NCI-H1694 treated with DMSO at 0.1 percent for 48 hours (cell line): Measurements from ENCODE around the gene PCBP4.

Experiments
- DNase-seq: peaks from one replicate; lab custom pipeline; 2025; lab: John Stamatoyannopoulos, UW

Gene PCBP4

DNA sequence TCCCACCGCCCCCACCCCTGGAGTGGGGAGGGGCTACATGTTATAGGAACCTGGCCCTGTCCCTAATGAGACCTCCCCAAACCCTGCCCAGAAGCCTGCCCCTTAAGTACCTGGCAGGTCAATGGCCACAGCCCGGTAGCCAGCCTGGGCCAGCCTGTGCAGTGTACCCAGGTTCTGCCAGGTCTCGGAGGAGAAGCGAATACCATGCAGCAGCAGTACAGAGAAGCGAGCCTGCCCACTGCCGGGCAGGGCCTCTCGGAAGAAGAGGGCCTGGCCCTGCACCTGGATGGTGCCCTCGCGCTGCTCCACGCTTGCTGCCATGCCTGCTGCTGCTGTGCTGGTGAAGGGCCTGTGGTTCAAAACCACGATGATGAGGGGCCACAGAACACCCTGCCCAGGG, 4.1 kb upstream of the PCBP4 start:
- DNase-seq = no peak

DNA sequence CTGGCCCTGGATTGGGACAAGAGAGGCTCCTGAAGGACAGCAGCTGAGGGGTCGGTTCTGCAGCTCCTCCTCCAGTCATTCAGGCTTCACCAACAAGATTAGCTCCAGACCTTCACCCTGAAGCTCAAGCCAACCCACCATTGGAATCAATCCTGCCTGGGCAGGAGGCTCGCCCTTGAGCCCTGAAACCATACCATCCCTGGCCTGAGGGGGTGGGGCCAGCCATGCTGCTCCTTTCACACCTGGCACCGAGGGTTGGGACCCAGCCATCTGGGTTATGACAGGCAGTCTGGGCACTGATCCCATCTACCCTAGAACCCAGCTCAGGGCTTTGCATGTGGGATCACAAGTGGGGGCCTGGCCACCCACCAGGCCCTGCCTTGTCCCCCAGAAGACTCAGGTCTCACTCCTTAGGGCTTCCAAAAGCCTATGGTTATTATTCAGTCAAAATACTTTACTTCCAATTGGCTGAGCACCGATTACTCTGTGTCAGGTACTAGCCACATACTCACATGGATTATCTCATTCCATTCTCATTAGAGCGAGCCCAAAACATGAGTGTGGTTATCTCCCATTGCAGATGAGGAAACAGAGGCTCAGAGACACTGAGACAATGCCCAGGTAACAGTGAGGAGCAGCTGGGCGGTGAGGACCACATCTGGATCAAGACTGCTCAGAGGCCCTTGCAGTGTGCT, 3.5 kb upstream of the PCBP4 start:
- DNase-seq = no peak

DNA sequence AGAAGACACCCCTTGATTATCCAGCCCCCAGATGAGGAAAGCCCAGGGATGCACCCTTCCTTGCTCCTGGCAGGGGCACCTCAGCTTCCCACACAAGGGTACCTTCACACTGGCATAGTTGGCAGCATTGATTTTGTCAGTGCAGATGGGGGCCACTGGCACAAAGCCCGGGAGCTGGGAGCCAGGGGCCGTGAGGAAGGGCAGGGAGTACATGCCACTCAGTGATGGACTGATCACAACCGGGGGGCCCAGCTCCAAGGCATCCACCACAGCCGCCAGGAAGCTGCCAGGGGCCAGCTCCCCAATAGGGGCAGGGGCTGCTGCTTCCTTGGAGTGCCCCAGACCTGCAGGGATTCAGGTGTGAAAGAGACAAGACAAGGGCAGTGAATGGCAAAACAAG, 2.6 kb upstream of the PCBP4 start:
- DNase-seq = no peak

DNA sequence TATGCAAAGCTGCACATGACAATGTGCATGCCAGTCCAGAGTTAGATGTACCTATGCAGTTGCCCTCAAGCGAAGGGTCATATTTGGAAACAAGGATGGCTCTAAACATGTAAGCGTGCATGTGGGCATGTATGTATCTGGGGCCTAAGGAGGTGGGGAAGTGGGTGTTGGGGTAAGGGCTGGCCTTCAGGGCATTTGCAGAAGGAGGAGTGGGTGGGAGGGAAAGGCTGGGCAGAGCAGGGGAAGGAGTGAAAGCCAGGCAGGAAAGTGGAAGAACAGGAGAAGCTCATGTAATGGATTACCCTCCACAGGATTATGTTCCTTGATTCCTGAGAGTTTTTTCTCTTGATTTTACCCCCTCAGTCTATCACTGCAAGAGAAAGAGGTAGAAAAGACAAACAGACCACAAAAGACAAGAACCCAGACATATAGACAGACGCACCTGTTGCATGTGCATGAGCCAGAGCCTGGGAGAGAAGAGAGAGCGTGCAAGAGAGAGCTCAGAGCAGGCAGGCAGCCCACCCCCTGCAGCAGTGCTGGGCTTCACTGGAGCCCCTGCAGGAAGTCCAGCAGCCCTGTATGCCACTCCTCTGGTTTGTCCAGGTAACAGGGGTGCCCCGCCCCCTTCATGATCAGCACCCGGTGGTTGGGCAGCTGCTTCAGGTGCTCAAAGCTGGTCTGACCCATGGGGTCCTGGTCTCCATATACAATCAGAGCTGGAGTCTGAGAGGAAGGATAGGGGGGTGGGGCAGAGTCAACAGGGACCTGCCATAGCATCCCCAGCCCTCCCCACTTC, 1.8 kb upstream of the PCBP4 start:
- no peak for DNase-seq

DNA sequence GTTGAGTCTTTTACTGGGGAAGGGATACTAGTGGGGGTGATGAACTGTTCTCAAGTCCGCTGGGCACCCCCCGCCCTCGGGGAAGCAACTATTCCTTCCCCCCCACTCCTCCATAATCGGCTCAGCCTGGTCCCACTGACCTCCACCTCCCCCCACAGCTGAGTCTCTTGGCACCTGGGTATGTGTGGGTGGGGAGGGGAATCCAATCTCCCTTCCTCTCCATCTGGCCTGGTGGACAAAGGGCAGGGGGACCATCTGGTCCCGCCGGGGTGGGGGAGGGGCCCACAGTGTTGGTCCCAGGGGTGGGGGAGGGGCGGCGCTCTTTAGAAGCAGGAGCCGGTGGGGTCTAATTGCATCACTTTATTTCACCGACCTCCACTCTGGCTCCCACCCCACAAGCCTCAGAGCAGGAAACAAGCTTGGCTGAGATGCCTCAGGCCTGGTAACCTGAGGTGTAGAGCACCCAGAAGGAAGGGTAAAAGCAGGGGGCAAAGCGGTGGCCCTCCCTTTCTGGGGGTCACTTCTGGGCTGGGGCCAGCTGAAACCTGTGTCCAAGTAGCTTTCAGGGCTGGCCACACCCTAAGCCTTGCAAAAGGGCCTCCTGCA, 1.0 kb upstream of the PCBP4 start:
- no peak for DNase-seq

DNA sequence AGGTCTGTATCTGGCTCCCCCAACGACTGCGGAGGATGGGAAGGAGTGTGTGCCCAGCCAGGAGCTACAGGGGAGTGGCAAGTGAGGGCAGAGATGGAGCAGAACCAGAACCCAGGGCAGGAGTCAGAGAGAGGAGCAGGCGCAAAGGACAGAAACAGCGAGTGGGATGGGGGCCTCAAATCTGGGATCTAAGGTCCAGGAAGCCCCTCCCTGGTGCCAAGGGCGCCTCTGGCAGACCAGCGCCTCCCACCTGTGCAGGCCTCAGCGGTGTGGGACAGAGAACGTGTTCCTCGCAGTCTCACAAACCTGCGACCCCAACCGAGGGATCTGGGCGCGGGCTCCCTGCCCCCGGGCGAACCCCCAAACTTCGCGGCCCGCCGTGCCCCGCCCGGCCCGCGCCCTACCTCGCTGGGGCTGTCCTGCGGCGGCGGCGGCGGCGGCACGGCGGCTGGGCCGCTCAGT, 301 bp downstream of the PCBP4 start:
- DNase-seq = no peak

DNA sequence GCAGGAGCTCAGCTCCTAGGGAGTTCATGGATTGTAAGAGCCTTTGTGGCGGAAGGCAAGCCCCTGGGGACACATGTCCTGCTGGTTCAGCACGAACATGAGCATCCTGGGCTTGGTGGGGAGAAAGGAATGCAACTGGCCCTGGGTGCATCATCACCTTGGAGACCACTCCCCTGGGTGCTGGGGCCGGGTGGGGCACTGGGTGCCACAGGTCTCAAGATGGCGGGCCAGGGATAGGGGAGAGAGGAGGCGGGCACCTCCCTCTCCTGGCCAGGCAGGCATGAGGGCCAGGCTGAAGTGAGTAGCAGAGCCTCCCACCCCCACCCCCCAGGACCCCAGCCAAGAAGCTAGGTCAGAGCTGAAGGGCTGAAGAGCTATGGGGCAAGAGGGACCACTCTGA, 768 bp downstream of the PCBP4 start:
- no peak for DNase-seq

DNA sequence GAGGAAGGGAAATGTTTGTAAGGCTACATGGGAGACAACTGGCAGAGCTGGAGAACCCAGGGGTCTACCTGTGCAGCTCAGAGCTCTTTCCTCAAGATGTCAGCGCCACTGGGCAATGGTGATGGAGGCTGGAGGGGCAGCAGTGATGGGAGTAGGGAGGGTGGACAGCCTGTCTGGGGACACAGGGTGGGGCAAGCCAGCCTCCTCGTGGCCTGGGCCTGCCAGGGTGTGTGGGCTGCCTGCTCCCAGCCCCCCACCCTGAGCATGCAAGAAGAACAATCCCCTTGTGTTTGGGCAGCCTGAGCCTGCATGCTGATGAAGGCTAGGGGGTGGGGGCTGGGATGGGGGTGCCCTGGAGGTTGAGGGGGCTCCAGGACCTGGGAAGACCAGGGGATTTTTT, 1.2 kb downstream of the PCBP4 start:
- no peak for DNase-seq

DNA sequence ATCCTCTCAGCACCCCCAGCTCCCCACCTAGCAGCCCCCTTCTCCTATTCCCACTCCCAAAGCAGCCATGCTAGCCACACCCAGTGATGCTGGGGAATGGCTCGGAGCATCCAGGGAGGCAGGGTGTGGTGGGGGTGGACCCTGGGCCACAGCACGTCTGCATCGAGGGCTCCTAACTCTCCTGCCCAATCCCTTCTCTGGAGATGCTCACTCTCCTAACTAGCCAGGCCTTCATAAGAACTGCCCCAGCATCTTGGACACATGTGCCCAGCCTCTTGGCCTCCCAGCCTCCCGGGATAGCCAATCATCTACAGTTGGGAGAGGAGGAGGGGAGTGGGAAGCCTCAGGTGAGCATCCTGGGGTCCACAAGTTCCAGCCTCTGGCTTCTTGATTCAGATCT, 2.7 kb downstream of the PCBP4 start:
- DNase-seq = no peak

DNA sequence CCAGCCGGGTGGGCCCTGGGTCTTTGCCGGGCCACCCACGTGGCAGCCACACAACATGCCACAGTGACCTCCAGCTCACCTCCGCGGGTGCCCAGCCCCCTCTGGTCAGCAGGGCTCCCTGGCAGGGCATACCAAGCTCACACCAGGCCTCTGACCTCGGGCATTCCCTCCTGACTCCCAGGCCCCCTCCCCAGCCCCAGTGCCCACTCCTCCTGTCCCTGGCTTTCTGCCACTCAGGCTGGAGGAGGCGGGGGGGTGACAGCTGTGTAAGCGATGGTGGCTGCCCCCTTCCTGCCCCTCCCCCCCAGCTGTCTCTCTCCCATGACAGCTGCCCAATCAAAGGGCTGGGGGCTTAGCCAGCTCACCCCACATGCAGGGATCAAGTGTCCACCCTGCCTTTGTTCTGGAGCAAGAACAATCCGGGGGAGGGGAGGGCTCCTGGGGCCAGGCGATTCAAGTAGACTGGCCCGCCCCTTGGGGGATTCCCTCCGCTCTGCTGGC, 3.3 kb downstream of the PCBP4 start:
- DNase-seq = no peak

DNA sequence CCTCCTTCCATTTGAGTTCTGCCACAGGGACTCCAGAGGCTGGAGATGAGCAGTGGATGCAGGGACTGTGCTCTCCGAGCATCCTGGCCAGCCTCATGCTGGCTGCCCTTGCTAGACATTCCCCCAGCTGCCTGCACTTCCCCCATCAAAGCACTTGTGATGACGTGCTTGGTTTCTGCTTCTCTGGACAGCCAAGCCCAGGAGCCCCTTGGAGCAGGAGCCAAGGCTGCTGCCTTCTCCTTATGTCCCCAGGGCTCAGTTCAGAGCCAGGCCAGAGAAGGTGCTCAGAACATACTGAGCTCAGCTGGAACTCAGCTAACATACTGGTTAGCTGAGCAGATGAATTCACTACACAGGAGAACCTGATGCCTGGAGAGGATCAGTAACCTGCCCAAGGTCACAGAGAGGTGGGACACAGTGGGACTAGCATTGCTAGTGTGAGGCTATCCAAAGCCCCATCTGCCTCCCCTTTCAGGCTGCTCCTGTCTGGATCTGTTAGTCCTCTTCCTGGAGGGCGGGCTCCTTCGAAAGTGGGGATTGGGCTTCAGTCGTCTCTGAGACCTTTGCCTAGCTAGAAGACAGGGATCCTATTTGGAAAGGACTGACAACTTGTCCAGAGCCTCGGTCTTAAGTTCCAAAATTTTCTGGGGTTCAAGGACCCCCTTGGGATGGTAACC, 4.3 kb downstream of the PCBP4 start:
- DNase-seq = no peak

DNA sequence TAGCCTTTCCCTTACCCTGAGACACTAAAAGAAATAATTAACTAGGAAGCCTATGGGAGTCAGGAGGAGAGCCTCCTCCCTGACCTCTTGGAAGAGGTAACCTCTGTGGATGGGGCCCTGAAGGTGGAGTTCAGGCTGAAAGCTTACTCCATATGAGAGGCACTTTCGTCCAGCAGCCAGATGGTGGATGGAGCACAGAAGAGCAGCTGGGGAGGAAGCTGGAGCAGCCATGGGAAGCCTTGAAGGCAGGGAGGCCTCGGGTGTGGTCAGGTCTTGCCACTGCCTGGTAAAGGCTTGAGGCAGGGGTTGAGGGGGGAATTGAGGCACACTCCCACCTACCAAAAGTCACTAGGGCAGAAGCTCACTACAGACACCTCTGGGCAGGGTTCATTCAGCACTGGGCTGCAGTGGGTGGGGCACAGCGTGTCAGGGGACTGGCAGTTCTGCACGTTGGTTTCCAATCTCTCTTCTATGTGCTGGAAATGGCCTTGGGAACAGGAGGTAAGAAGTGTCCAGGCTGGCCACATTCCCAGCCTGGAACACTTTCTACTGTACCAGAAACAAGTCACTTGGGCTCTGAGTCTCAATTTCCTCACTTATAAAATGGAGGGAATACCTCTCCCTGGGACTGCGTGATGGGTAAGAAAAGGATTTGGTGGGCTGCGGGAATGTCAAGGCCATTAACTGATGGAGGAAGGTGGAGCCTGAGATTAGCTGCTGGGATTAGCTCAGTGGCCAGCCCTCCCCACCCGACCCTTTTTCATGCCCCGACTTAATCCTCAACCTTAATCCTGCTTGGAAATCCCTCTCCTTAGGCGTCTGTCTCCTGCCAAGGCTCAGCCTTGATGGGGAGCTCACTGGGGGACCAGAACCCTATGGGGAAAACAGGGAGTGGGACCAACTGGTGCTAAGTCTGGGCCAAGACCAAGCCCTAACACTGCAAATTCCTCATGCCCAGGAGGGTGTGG, 5.4 kb downstream of the PCBP4 start:
- no peak for DNase-seq

DNA sequence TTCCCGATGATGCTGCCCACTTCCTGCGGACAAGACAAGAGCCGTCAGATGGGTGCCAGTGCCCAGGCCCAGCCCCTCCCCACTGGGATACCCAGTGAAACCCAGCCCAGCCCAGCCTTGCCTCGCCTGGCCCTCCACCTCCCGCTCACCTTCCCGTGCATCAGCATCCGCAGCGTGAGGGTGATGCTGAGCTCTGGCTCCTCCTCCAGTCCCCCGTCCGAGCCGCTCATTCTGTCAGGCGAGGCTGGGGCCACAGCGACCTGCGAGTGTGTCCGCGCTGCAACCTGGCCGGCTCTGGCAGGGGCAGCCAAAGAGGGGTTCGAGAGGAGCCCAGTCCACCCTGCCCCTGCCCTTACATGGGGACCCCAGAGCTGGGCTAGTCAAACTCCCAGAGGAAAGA, 6.2 kb downstream of the PCBP4 start:
- DNase-seq = no peak

DNA sequence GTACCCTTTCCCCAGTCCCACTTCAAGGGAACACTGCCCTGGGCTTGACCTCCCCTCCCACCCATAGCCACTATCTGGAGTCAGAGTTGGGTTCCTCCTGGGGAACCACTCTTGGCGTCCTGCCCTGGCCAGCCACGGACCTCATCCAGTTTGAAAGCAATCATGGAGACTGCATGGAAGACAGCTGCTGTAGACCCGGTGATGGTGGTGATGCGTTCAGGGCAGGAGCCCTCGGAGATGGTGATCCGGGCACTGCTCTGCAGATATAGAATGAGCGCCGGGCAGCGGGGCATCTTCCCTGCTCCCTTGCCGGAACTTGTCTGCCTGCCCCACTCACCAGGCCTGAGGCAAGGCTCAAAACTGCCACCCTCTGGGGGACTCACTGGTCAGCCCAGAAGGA, 6.9 kb downstream of the PCBP4 start:
- DNase-seq = no peak

DNA sequence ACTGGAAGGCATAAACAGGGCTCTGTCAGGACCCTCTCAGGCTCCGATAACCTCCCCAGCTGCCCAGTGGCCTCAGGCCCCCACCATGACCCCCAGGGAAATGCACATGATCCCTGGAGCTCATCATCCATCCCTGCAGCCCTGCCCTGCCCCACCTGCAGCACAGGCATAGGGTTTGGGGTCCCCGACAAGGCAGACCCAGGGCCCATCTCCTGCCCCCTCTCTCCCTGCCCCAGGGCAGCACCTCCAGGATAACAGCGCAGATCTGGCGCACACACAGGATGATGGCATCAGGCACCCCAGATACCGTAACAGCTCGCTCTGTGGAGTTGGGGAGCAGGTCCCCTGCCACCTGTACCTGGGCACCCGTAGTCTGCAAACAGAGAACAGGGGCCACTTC, 7.6 kb downstream of the PCBP4 start:
- no peak for DNase-seq

DNA sequence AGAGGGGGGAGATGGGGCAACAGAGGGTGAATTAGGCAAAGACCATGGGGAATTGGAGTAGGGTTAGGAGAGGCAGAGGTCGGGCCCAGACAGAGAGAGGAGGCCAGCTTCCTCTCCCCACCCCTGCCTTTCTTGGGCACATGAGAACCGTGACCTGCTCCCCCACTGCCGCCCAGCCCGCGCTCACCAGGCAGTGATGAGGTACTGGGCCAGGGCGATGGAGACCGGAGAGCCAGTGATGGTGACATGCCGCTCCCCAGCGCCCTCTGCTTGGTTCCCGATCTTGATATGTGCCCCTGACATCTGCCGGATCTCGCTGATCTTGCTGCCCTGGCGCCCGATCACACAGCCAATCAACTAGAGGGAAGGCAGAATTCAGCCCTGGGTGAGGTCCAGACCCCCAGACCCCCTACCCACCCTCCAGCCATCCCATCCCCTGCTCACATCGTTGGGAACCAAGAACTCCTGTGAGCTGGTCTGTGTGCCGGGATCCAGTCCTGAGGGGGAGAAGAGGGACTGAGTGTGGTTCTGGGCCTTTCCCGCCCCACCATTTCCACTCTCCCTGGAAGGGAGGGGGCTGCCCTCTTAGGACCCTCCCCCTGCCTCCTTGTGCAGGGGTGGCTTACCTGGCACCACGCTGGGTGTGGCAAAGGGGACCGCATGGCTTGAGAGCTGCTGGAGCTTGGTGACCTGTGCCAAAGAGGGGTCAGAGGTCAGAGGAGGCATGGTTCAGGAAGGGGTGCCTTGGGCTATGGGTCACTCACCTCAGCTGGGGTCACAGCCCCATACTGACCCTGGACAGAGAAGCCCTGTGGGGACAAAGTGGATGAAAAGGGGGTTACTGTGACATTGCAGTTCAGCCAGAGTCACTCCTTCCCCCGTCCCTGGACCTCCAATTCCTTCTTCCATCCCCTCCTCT, 8.4 kb downstream of the PCBP4 start:
- DNase-seq = no peak

DNA sequence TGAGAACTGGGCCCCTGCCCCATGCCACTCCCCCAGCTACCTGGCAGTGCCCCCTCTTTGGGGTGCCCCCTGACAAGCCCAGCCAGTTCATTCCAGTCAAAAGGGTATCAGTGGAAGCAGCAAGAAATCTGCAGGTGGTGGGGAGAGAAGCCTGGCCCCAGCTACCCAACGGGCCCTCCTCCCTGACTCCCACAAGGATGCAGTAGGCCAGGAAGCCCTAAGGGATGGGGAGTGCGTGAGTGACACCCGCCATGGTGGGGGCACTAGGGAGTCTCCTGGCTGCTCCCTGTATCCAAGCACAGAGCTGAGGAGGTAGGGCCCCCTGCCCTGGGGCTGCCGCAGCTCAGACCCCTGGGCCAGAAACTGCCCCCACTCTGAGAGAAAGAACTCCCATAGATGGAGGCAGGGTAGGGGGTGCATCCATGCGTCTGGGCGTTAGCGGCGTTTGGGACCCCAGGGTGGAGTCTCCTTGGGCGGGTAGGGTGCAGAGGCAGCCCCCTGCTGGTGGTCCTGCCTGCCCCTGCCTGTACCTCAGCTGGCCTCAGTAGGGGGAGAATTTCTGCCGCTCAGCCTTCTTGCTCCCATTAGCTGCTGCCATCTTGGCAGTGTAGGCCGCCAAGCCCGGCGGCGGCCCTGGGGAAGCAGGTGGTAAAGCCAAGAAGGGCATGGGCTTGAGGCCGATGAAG, 9.6 kb downstream of the PCBP4 start:
- DNase-seq = no peak

DNA sequence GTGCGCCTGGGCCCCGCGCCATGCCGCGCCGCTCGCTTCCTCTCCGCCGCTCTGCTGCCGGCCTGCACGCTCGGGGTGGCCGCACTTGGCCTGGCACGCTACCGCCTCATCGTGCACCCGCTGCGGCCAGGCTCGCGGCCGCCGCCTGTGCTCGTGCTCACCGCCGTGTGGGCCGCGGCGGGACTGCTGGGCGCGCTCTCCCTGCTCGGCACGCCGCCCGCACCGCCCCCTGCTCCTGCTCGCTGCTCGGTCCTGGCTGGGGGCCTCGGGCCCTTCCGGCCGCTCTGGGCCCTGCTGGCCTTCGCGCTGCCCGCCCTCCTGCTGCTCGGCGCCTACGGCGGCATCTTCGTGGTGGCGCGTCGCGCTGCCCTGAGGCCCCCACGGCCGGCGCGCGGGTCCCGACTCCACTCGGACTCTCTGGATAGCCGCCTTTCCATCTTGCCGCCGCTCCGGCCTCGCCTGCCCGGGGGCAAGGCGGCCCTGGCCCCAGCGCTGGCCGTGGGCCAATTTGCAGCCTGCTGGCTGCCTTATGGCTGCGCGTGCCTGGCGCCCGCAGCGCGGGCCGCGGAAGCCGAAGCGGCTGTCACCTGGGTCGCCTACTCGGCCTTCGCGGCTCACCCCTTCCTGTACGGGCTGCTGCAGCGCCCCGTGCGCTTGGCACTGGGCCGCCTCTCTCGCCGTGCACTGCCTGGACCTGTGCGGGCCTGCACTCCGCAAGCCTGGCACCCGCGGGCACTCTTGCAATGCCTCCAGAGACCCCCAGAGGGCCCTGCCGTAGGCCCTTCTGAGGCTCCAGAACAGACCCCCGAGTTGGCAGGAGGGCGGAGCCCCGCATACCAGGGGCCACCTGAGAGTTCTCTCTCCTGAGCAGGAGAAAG, 11.1 kb downstream of the PCBP4 start:
- DNase-seq = peak; percentile 21
